HUES48 (cell line): ENCODE measurements around the gene BLID.

Experiments
- H3K27ac ChIP-seq: one replicate; pipeline ENCODE4 v1.7.0; 2013; ENCODE audit warnings: low read depth, low read length, inconsistent platforms
- H3K27me3 ChIP-seq: 2 replicates; pipeline ENCODE4 v1.6.1; 2013; ENCODE audit warnings: mild to moderate bottlenecking, low read length; ENCODE audit not compliant: control insufficient read depth, insufficient read depth
- H3K36me3 ChIP-seq: 2 replicates; pipeline ENCODE4 v1.6.1; 2013; ENCODE audit warnings: low read length; ENCODE audit not compliant: control insufficient read depth, insufficient read depth
- H3K4me1 ChIP-seq: 2 replicates; pipeline ENCODE4 v1.6.1; 2013; ENCODE audit warnings: mild to moderate bottlenecking, low read length; ENCODE audit not compliant: control insufficient read depth, insufficient read depth
- H3K4me3 ChIP-seq: 2 replicates; pipeline ENCODE4 v1.5.1; 2013; ENCODE audit warnings: mild to moderate bottlenecking, low read depth, low read length
- H3K9ac ChIP-seq: 2 replicates; pipeline ENCODE4 v1.6.1; 2013; ENCODE audit warnings: mild to moderate bottlenecking, low read depth, low read length, moderate library complexity
- H3K9me3 ChIP-seq: 2 replicates; pipeline ENCODE4 v1.6.1; 2013; ENCODE audit warnings: low read length; ENCODE audit not compliant: control insufficient read depth, insufficient read depth

The BLID gene

GRCh38 chr11:122095681-122096262 lies 20.2 kb downstream of the BLID start:
- H3K36me3 ChIP-seq: no peaks in the 10 kb centered on the region
- H3K4me3 ChIP-seq: no peak overlapping the region
- peaks cover 24% of the 10 kb centered on the region for H3K27me3 ChIP-seq
- H3K9me3 ChIP-seq: no peaks in the 10 kb centered on the region
- peaks cover 23% of the 10 kb centered on the region for H3K4me1 ChIP-seq
- no peak overlapping the region for H3K9ac ChIP-seq
- H3K27ac ChIP-seq: no peak overlapping the region

GRCh38 chr11:122094836-122095235 lies 21.2 kb downstream of the BLID start:
- Histone ChIP-seq H3K4me3 (no peak overlapping the region), H3K9ac (no peak overlapping the region), H3K36me3 (no peaks in the 10 kb centered on the region), H3K9me3 (no peaks in the 10 kb centered on the region), H3K27me3 (peaks cover 16% of the 10 kb centered on the region), H3K4me1 (peaks cover 19% of the 10 kb centered on the region), H3K27ac (no peak overlapping the region)

DNA sequence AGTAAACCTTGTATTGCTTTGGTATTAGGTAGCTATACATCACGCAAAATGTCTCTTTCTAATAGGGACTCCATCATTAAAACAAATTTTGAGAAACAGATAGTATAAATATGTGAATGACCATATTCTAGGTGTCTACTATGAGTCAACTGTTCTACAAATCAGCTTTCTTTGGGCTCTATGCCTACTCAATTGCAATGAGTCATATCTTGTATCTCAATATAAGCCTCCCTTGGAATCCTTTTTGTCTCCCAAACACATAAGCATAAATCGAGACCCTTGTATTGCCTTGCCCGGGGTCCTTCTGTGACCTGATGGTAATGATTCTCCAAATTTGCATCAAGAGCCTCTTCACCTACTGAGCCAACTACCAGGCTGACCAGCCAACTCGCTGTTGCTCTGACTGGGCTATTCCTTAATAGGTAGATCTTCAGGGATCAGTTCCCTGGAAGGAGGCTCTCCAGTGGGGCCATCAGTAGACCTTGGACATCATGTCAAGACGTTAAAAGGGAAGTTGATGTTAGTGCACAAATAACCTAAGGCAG lies 22.2 kb downstream of the BLID start:
- no peak overlapping the region for H3K27ac ChIP-seq
- no peak overlapping the region for H3K4me3 ChIP-seq
- H3K4me1 ChIP-seq: peaks cover 10% of the 10 kb centered on the region
- peaks cover 6% of the 10 kb centered on the region for H3K27me3 ChIP-seq
- H3K9ac ChIP-seq: no peak overlapping the region
- no peaks in the 10 kb centered on the region for H3K36me3 ChIP-seq
- no peaks in the 10 kb centered on the region for H3K9me3 ChIP-seq

DNA sequence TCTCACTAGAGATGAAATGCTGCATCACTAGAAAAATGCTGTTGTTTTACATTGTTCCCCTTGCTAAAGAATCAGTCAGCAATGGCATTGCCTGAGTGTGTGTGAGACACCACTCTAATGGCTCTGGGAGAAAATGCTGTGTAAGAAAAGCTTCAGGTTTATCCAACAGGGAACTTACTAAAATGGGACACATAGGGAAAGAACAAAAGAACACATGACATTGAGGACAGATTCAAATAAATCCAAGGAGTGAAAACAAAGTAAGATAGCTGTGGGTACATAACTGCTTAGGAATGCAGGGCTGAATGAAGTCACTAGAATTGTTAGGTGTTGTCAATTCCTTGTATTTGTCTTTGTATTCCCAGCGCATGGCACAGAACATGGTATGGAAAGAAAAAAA lies 24.2 kb downstream of the BLID start:
- Histone ChIP-seq H3K9me3 (no peaks in the 10 kb centered on the region), H3K27me3 (no peaks in the 10 kb centered on the region), H3K4me3 (no peak overlapping the region), H3K27ac (no peak overlapping the region), H3K9ac (no peak overlapping the region), H3K36me3 (no peaks in the 10 kb centered on the region), H3K4me1 (peaks cover under 1% of the 10 kb centered on the region; the same call in 1 of the 2 replicates)

DNA sequence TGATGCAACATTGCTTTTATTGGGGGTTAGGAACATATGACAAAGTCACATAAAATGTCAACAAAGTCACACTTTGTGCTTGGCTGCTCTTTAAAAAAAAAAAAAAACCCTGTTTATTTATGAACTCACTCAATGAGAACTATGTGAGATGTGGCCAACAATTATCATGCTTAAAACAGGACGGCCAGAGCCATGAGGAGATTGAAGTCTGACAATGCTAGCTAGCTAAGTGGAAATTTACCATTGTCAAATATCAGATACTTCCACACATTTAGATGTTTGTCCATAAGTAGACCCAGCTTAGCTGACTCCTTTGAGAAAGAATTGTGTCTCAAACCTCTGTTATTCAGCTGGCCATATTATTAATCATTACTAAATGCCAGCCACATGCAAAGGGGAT lies 26.9 kb downstream of the BLID start:
- H3K4me3 ChIP-seq: no peak overlapping the region
- no peaks in the 10 kb centered on the region for H3K36me3 ChIP-seq
- H3K4me1 ChIP-seq: no peaks in the 10 kb centered on the region
- H3K27ac ChIP-seq: no peak overlapping the region
- no peak overlapping the region for H3K9ac ChIP-seq
- H3K9me3 ChIP-seq: no peaks in the 10 kb centered on the region
- no peaks in the 10 kb centered on the region for H3K27me3 ChIP-seq

DNA sequence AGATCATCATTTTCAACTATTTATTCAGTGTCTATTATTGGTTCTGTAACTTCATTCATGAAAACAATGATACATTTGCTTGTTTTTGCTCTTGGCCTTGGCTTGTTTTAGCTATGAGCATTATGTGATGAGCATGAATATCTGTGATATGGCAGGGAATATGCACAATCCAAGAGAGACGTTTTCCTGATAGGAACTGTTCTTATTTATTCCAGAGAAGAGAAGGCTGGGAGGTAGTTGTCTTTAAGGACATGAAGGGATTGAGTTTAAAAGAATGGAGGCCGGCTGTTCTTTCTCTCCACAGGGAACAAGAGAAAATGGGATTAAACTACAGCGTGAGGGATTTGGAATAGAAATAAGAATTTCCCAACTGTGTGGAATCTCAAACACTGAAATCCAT lies 30.3 kb downstream of the BLID start:
- Histone ChIP-seq H3K36me3 (no peaks in the 10 kb centered on the region), H3K27me3 (no peaks in the 10 kb centered on the region), H3K9me3 (no peaks in the 10 kb centered on the region), H3K27ac (no peak overlapping the region), H3K4me3 (no peak overlapping the region), H3K4me1 (no peaks in the 10 kb centered on the region), H3K9ac (no peak overlapping the region)

GRCh38 chr11:122085264-122085663 lies 30.8 kb downstream of the BLID start:
- Histone ChIP-seq H3K36me3 (no peaks in the 10 kb centered on the region), H3K27me3 (no peaks in the 10 kb centered on the region), H3K9ac (no peak overlapping the region), H3K27ac (no peak overlapping the region), H3K9me3 (no peaks in the 10 kb centered on the region), H3K4me1 (no peaks in the 10 kb centered on the region), H3K4me3 (no peak overlapping the region)

GRCh38 chr11:122082205-122082604 lies 33.8 kb downstream of the BLID start:
- H3K4me3 ChIP-seq: no peak overlapping the region
- H3K27me3 ChIP-seq: no peaks in the 10 kb centered on the region
- no peaks in the 10 kb centered on the region for H3K9me3 ChIP-seq
- H3K4me1 ChIP-seq: no peaks in the 10 kb centered on the region
- no peaks in the 10 kb centered on the region for H3K36me3 ChIP-seq
- H3K27ac ChIP-seq: no peak overlapping the region
- H3K9ac ChIP-seq: no peak overlapping the region

DNA sequence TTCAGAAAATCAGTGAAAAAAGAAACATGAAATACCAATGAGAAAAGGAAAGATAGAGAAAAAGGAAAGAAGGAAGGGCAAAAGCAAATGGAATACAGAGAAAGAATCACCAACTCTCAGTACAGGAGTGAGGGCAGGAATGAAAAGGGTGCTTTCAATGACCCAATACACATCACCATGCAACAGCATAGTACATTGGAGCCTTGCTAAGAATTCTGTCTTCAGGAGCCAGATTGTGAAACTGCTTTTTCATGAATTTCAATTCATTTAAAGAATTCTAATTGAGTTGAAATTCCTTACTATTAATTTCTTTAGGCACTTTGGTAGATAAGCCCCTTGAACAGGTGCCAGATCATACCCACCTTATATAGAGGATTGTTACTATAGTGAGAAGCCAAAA lies 34.9 kb downstream of the BLID start:
- no peaks in the 10 kb centered on the region for H3K27me3 ChIP-seq
- no peak overlapping the region for H3K4me3 ChIP-seq
- H3K27ac ChIP-seq: no peak overlapping the region
- no peak overlapping the region for H3K9ac ChIP-seq
- H3K4me1 ChIP-seq: no peaks in the 10 kb centered on the region
- H3K36me3 ChIP-seq: no peaks in the 10 kb centered on the region
- H3K9me3 ChIP-seq: no peaks in the 10 kb centered on the region

- no peaks in the 10 kb centered on the region for H3K9me3 ChIP-seq
- H3K27ac ChIP-seq: no peak overlapping the region
- H3K27me3 ChIP-seq: no peaks in the 10 kb centered on the region
- no peak overlapping the region for H3K4me3 ChIP-seq
- no peaks in the 10 kb centered on the region for H3K4me1 ChIP-seq
- H3K9ac ChIP-seq: no peak overlapping the region
- no peaks in the 10 kb centered on the region for H3K36me3 ChIP-seq
Measured at GRCh38 chr11:122077459-122077858, 38.6 kb downstream of the BLID start.

GRCh38 chr11:122076512-122077120 lies 39.4 kb downstream of the BLID start:
- no peaks in the 10 kb centered on the region for H3K9me3 ChIP-seq
- H3K4me1 ChIP-seq: peaks cover 3% of the 10 kb centered on the region
- H3K27ac ChIP-seq: no peak overlapping the region
- H3K36me3 ChIP-seq: no peaks in the 10 kb centered on the region
- H3K4me3 ChIP-seq: no peak overlapping the region
- no peak overlapping the region for H3K9ac ChIP-seq
- H3K27me3 ChIP-seq: no peaks in the 10 kb centered on the region
